Endodermal cell (in vitro differentiated cells): Measurements from ENCODE around the gene MCF2L2. TPM values are rescaled to one million over a fixed set of nuclear protein-coding genes. Genes with fewer than 3 reads are reported as not detected.

ENCODE experiments used
- DNase-seq: peaks from one replicate; pipeline ENCODE4 v3.0.0-alpha.2; 2017
- H3K27ac ChIP-seq: 2 replicates; pipeline ENCODE4 v1.5.1; 2013; ENCODE audit warnings: mild to moderate bottlenecking, low read depth, low read length, moderate library complexity
- H3K27me3 ChIP-seq: 2 replicates; pipeline ENCODE4 v1.6.1; 2013; ENCODE audit warnings: mild to moderate bottlenecking, low read length, moderate library complexity; ENCODE audit not compliant: insufficient read depth, control insufficient read depth, poor library complexity, severe bottlenecking
- H3K36me3 ChIP-seq: 2 replicates; pipeline ENCODE4 v1.7.0; 2013; ENCODE audit warnings: mild to moderate bottlenecking, low read length, moderate library complexity; ENCODE audit not compliant: control insufficient read depth, insufficient read depth
- H3K4me1 ChIP-seq: one replicate; pipeline ENCODE4 v1.7.0; 2013; ENCODE audit warnings: low read length; ENCODE audit not compliant: control insufficient read depth, insufficient read depth
- H3K4me3 ChIP-seq: 2 replicates; pipeline ENCODE4 v1.5.1; 2013; ENCODE audit warnings: mild to moderate bottlenecking, low read length, moderate library complexity
- H3K9ac ChIP-seq: 2 replicates; pipeline ENCODE4 v1.6.1; 2013; ENCODE audit warnings: mild to moderate bottlenecking, low read length, moderate library complexity; ENCODE audit not compliant: poor library complexity, severe bottlenecking; ENCODE audit errors: extremely low read depth
- H3K9me3 ChIP-seq: 2 replicates; pipeline ENCODE4 v1.6.1; 2013; ENCODE audit warnings: mild to moderate bottlenecking, low read length, moderate library complexity; ENCODE audit not compliant: control insufficient read depth
- H3K27ac Mint-ChIP-seq: 2 replicates; pipeline ENCODE4 v1.8.0; 2020; ENCODE audit warnings: mixed read lengths
- H3K27me3 Mint-ChIP-seq: 2 replicates; pipeline ENCODE4 v1.8.0; 2021; ENCODE audit warnings: mild to moderate bottlenecking, mixed read lengths; ENCODE audit not compliant: insufficient read depth
- H3K36me3 Mint-ChIP-seq: 2 replicates; pipeline ENCODE4 v1.8.0; 2020; ENCODE audit warnings: low read depth, mixed read lengths
- H3K4me1 Mint-ChIP-seq: 2 replicates; pipeline ENCODE4 v1.8.0; 2020; ENCODE audit warnings: mixed read lengths
- H3K4me3 Mint-ChIP-seq: 2 replicates; pipeline ENCODE4 v1.8.0; 2020; ENCODE audit warnings: mild to moderate bottlenecking, moderate library complexity, mixed read lengths
- H3K9me3 Mint-ChIP-seq: 2 replicates; pipeline ENCODE4 v1.8.0; 2020; ENCODE audit warnings: mild to moderate bottlenecking, mixed read lengths
- WGBS, 2 experiments: methylation state at CpG; one replicate each; pipeline versions ENCODE4 v1.1.5 to v1.1.7; 2013; ENCODE audit warnings: missing lambda C conversion rate in 2 of 2, mixed read lengths in 1 of 2; ENCODE audit not compliant: insufficient coverage in 1 of 2, insufficient read length in 1 of 2; 5-methylcytosine and 5-hydroxymethylcytosine counted together
- total RNA-seq, 2 donors: library from RNA; stranded (reverse); fragmentation: NEBNext Ultra II Directional in 1 of 2; extraction: Animal tissue kit (Norgen Biotek cat#: 25700) in 1 of 2; gene quantifications; 2 replicates in 1 of 2; 3 replicates in 1 of 2; pipeline ENCODE4 v1.2.1, GENCODE V29; 2021
- TF ChIP-seq, protein P1 (sequence below): fragments of 200-600 bp; sonication (generic); conservative IDR thresholded peaks from 2 replicates; pipeline ENCODE4 v1.5.0; 2021; ENCODE audit warnings: antibody characterized with exemption, mild to moderate bottlenecking

The MCF2L2 gene
- total RNA-seq, 2 donors from 2014 or later, result 72.6 to 86.5 TPM

DNA sequence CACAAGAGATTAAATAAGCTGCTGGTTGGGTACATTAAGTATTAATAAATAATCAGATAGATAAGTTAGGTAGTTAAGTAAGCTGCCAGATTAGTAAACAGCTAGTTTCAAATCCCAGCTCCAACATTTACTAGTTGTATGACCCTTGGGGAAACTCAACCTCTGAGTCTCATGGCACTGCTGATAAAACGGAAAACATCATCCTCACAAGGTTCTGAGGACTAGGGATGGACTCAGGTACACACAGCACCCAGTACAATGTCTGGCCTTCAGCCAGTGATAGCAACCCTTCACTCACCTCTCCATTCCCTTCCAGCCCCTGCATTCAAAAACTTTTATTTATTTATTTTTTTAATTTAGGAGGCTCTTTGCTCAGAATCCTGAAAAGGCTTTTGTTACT is 143.1 kb downstream of the MCF2L2 start:
- DNase-seq, result no peak
- H3K27ac ChIP-seq, result no peak overlapping the region
- H3K36me3 Mint-ChIP-seq, result peaks cover 69% of the 10 kb centered on the region
- H3K4me1 Mint-ChIP-seq, result no peaks in the 10 kb centered on the region
- H3K27me3 Mint-ChIP-seq, result no peaks in the 10 kb centered on the region
- H3K9me3 ChIP-seq, result no peaks in the 10 kb centered on the region
- peaks cover 96% of the 10 kb centered on the region for H3K36me3 ChIP-seq
- 88 to 100% methylated on average over 1 of the region's 1 CpG for WGBS, 2 experiments
- H3K4me3 Mint-ChIP-seq, result no peak overlapping the region
- H3K4me1 ChIP-seq, result no peaks in the 10 kb centered on the region
- no peaks in the 10 kb centered on the region for H3K9me3 Mint-ChIP-seq
- TF ChIP-seq, protein P1, sequence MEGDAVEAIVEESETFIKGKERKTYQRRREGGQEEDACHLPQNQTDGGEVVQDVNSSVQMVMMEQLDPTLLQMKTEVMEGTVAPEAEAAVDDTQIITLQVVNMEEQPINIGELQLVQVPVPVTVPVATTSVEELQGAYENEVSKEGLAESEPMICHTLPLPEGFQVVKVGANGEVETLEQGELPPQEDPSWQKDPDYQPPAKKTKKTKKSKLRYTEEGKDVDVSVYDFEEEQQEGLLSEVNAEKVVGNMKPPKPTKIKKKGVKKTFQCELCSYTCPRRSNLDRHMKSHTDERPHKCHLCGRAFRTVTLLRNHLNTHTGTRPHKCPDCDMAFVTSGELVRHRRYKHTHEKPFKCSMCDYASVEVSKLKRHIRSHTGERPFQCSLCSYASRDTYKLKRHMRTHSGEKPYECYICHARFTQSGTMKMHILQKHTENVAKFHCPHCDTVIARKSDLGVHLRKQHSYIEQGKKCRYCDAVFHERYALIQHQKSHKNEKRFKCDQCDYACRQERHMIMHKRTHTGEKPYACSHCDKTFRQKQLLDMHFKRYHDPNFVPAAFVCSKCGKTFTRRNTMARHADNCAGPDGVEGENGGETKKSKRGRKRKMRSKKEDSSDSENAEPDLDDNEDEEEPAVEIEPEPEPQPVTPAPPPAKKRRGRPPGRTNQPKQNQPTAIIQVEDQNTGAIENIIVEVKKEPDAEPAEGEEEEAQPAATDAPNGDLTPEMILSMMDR, result no peak
- H3K9ac ChIP-seq, result no peak overlapping the region
- no peak overlapping the region for H3K27ac Mint-ChIP-seq
- H3K4me3 ChIP-seq, result no peak overlapping the region
- H3K27me3 ChIP-seq, result no peaks in the 10 kb centered on the region

DNA sequence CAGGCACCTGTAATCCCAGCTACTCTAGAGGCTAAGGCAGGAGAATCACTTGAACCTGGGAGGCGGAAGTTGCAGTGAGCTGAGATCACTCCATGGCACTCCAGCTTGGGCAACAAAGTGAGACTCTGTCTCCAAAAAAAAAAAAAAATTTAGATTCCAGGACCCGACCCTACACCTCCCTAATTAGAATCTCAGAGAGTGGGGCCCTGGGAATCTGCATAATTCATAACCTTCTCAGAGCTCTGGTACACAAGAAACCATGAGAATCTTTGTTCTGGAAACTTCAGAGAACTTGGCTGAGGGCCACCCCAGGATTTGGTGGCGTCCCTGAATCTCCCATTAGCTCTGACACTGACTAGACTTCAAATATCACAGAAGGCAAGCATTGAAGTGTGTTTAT is 143.8 kb downstream of the MCF2L2 start:
- no peaks in the 10 kb centered on the region for H3K27me3 Mint-ChIP-seq
- Histone ChIP-seq H3K4me1 (no peaks in the 10 kb centered on the region), H3K27me3 (no peaks in the 10 kb centered on the region), H3K9ac (no peak overlapping the region), H3K27ac (no peak overlapping the region), H3K4me3 (no peak overlapping the region), H3K9me3 (no peaks in the 10 kb centered on the region), H3K36me3 (peaks cover 96% of the 10 kb centered on the region)
- DNase-seq, result no peak
- no peak overlapping the region for H3K4me3 Mint-ChIP-seq
- no peak overlapping the region for H3K27ac Mint-ChIP-seq
- TF ChIP-seq, protein P1, result no peak
- H3K36me3 Mint-ChIP-seq, result peaks cover 70% of the 10 kb centered on the region
- H3K9me3 Mint-ChIP-seq, result no peaks in the 10 kb centered on the region
- 87 to 94% methylated on average over 3 of the region's 3 CpGs for WGBS, 2 experiments
- H3K4me1 Mint-ChIP-seq, result no peaks in the 10 kb centered on the region

DNA sequence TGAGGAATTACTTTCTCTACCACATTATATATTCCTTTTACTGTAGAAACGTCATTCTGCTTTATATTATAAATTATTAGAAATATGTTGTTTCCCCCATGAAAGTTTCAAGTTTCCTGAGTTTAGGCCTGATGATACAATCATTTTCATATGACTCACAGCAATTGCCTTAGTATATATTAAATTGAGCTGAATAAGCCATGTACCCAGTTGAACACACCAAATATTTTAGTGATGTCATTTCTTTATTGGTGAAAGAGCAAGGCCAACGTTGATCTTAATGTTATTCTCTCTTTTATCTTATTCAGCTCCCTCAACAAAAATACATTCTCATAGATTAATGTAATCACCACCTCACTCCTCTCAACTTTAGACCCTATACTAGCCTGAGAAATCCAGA is 144.5 kb downstream of the MCF2L2 start:
- TF ChIP-seq, protein P1, result no peak
- Mint-ChIP-seq H3K9me3 (no peaks in the 10 kb centered on the region), H3K27me3 (no peaks in the 10 kb centered on the region), H3K36me3 (peaks cover 69% of the 10 kb centered on the region), H3K27ac (no peak overlapping the region), H3K4me3 (no peak overlapping the region), H3K4me1 (no peaks in the 10 kb centered on the region)
- no peak overlapping the region for H3K27ac ChIP-seq
- H3K4me3 ChIP-seq, result no peak overlapping the region
- no peaks in the 10 kb centered on the region for H3K4me1 ChIP-seq
- DNase-seq, result no peak
- no peak overlapping the region for H3K9ac ChIP-seq
- H3K9me3 ChIP-seq, result no peaks in the 10 kb centered on the region
- H3K27me3 ChIP-seq, result no peaks in the 10 kb centered on the region
- WGBS, 2 experiments, result 91% methylated on average over 1 of the region's 2 CpGs; no CpG with 5 or more reads in 1 of the 2 experiments
- H3K36me3 ChIP-seq, result peaks cover 96% of the 10 kb centered on the region
